ENCODE measurements around the gene TBCD.

GRCh38 chr17:82887255-82888164 is 135.6 kb downstream of the TBCD start:
- no peak for TF ChIP-seq CTCF (IDR thresholded peaks at IDR 0.05; ENCODE audit: poor library complexity, severe bottlenecking)
- TF ChIP-seq MXI1 (conservative IDR thresholded peaks at IDR 0.05; ENCODE audit: poor library complexity, severe bottlenecking): no peak
- TF ChIP-seq TAF1 (IDR thresholded peaks at IDR 0.05; ENCODE audit: low read depth): no peak
- TF ChIP-seq REST (IDR thresholded peaks at IDR 0.05; ENCODE audit: borderline replicate concordance): no peak
- TF ChIP-seq POLR2AphosphoS5 (IDR thresholded peaks at IDR 0.05): no peak

Measured in neural cell (in vitro differentiated cells).